Fibroblast of lung (primary cell): ENCODE results near the gene GTF3C2.

ENCODE experiments used
- EZH2 ChIP-seq: IDR thresholded peaks from 2 replicates; pipeline ENCODE4 v1.5.1; 2012; ENCODE audit warnings: low read length, control low read depth, mild to moderate bottlenecking; ENCODE audit errors: missing control alignments
- TF ChIP-seq, protein P1 (sequence below), 2 donors: IDR thresholded peaks in 1 of 2; conservative IDR thresholded peaks in 1 of 2; 1 replicate in 1 of 2; 2 replicates in 1 of 2; pipeline ENCODE4 v1.5.1; 2011 to 2012; ENCODE audit warnings: low read length in 2 of 2, control low read depth in 1 of 2, inconsistent platforms in 1 of 2, low read depth in 1 of 2, mild to moderate bottlenecking in 1 of 2

DNA sequence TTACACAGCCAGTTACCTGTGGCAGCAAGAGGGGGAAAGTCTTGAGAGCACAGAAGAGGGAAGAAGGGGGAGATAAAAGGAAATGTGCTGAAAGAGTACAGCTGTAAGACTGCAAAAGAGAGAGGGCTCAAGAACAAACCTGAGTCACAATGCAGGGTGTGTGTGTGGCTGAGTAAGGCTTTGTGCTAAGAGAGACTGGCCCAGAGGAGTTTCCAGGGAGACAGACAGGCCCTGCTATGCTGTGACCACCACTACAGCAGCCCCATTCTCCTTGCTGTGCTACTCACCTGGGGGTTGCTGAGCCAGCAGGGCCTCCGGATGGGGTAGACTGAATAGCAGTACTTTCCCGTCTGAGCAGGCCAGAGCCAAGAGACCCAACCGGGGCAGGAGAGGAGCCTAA is 21.3 kb downstream of the GTF3C2 start:
- TF ChIP-seq, protein P1, sequence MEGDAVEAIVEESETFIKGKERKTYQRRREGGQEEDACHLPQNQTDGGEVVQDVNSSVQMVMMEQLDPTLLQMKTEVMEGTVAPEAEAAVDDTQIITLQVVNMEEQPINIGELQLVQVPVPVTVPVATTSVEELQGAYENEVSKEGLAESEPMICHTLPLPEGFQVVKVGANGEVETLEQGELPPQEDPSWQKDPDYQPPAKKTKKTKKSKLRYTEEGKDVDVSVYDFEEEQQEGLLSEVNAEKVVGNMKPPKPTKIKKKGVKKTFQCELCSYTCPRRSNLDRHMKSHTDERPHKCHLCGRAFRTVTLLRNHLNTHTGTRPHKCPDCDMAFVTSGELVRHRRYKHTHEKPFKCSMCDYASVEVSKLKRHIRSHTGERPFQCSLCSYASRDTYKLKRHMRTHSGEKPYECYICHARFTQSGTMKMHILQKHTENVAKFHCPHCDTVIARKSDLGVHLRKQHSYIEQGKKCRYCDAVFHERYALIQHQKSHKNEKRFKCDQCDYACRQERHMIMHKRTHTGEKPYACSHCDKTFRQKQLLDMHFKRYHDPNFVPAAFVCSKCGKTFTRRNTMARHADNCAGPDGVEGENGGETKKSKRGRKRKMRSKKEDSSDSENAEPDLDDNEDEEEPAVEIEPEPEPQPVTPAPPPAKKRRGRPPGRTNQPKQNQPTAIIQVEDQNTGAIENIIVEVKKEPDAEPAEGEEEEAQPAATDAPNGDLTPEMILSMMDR (conservative IDR thresholded peaks at IDR 0.05 in 1 of 2, IDR thresholded peaks at IDR 0.05 in 1 of 2; ENCODE audit: low read depth in 1 of 2, low read length in 2 of 2), result no peak
- no peak for TF ChIP-seq EZH2
